NCI-H345 (cell line): Measurements from ENCODE around the gene CAPRIN1.

Experiments
- DNase-seq: peaks from one replicate; lab custom pipeline; 2025; lab: John Stamatoyannopoulos, UW

Gene CAPRIN1

DNA sequence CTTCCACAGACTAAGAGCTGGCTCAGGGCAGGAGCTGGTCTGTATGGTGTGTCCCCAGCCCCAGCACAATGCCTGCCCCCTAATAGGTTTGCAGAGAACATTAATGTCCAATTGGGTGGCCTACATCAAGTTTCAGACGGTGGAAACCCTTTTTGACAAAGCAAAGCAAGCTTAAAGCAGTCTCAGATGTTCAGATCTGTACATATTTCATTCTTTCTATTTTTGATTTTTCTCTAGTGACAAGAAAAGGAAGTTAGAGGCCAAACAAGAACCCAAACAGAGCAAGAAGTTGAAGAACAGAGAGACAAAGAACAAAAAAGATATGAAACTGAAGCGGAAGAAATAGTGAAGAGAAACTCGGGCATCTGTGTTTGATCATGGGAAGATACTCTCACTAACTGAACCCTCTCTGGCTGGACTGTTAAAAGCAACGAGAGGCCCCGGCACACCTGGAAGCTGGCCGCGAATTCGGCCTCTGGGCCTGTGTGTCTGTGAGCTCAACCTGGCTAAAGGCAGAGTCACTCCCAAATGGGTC, 94.4 kb downstream of the CAPRIN1 start:
- DNase-seq, result no peak

- DNase-seq, result no peak
Measured at GRCh38 chr11:34146411-34146810, 94.9 kb downstream of the CAPRIN1 start.

DNA sequence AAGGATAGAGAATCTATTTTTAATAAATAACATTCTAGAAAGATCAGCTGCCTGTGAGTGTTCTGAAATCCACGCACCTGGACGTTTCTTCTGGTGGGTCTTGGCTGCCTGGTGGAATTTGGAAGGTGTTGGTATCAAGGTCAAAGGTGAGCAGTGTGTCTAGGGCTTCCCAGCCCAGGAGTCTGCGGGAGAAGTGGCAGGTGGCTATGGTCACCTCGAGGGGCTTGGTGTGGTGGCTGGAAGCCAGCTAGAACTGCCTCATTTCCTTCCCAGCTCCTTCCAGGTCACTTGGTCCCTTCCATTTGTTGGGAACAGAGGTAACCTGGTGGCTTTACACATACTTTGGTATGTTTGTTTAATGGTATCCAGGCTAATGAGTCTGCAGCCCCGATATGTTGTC, 95.3 kb downstream of the CAPRIN1 start:
- no peak for DNase-seq

DNA sequence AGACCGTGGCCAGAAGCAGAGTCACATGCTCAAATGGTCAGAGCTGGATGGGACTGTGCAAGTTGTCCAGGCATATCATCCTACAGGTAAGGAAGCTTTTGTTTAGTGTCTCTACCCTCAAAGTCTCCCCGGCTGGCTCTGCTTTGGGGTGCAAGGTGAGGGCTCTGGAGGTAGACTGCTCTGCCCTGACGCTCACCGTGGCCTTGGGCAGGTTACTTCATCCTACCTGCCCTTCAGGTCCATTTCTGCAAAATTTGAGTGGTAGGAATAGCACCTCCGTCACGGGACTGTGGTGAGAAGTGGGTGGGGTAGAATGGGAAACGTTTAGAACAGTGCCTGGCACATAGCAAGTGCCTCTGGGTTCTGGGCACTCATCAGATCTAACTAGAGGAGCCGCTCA, 96.0 kb downstream of the CAPRIN1 start:
- DNase-seq, result no peak

GRCh38 chr11:34148504-34149165, 97.1 kb downstream of the CAPRIN1 start:
- DNase-seq, result no peak

DNA sequence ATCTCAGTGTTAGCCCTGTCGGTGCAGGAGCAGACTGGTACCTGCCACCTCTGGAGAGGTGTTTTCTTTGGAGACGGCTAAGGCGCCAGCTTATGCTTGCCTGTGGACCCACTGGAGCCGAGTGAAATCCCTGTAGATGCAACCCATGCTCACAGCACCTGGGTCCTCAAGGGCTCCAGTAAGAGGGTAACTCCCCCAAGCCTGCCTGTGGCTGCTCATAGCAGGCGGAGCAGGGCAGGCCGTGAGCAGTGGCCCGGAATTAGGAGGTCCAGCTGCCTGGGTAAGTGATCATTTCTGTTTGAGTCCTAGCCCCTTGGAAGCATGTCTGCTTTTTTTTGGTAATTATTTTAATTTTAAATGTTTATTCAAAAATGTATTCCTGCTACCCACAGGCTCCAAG, 97.7 kb downstream of the CAPRIN1 start:
- DNase-seq, result no peak

DNA sequence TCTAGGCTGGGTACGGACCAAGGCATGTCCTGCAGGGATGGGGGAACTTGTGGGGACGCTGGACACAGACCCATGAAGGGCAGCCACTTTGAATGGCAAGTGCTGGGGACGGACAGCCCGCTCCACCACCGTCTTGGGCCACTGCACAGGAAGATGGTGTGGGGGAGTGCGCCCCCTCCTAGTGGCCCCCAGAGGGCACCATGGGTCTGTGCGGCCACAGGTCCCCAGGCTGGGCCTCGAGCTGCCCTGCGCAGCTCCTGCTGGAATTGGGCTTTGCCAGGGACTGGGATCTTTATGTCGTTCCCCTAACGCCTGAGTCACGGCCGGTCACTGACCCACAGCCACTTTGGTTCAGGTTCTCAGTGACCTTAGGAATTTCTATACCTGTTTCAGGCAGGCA, 98.3 kb downstream of the CAPRIN1 start:
- no peak for DNase-seq

- no peak for DNase-seq
Measured at GRCh38 chr11:34150494-34151151, 99.1 kb downstream of the CAPRIN1 start.
